Measurements from ENCODE around the gene GSTCD. TPM values are rescaled to one million over a fixed set of nuclear protein-coding genes. Genes with fewer than 3 reads are reported as not detected.

Gene GSTCD
- polyA plus RNA-seq, 1 experiment: 12.1 TPM

GRCh38 chr4:105707782-105708180 is 803 bp upstream of the GSTCD start:
- no peak for DNase-seq (ENCODE audit: low read depth, low spot score)
- ChIA-PET CTCF (interaction anchor here (1.9 kb wide), 1 partner anchor 187 kb away, joined by 5 read pairs; no protein-coding TSS in a partner anchor), POLR2A (no interaction called here)
- Histone ChIP-seq H3K27me3 (ENCODE audit: control insufficient read depth, insufficient read depth, low read length) (no peaks in the 10 kb centered on the region), H3K27ac (ENCODE audit: low read depth, low read length) (peak overlapping the region; percentile 68), H3K4me3 (ENCODE audit: low read depth, low read length) (peak overlapping the region; percentile 95), H3K9me3 (ENCODE audit: control insufficient read depth, insufficient read depth, low read length) (no peaks in the 10 kb centered on the region; the same call in 1 of the 2 replicates)
- TF ChIP-seq CTCF (IDR thresholded peaks at IDR 0.05; ENCODE audit: low read depth, low read length): no peak

GRCh38 chr4:105709081-105709450 is 482 bp downstream of the GSTCD start:
- ChIA-PET POLR2A (no interaction called here), CTCF (interaction anchor here (1.1 kb wide), 1 partner anchor 10 kb away, joined by 3 read pairs; no protein-coding TSS in a partner anchor)
- peak overlapping the region; percentile 68 for H3K27ac ChIP-seq (ENCODE audit: low read depth, low read length)
- H3K4me3 ChIP-seq (ENCODE audit: low read depth, low read length): peak overlapping the region; percentile 95
- TF ChIP-seq CTCF (IDR thresholded peaks at IDR 0.05; ENCODE audit: low read depth, low read length): no peak
- no peaks in the 10 kb centered on the region; the same call in 1 of the 2 replicates for H3K9me3 ChIP-seq (ENCODE audit: control insufficient read depth, insufficient read depth, low read length)
- H3K27me3 ChIP-seq (ENCODE audit: control insufficient read depth, insufficient read depth, low read length): no peaks in the 10 kb centered on the region
- DNase-seq (ENCODE audit: low read depth, low spot score): no peak

DNA sequence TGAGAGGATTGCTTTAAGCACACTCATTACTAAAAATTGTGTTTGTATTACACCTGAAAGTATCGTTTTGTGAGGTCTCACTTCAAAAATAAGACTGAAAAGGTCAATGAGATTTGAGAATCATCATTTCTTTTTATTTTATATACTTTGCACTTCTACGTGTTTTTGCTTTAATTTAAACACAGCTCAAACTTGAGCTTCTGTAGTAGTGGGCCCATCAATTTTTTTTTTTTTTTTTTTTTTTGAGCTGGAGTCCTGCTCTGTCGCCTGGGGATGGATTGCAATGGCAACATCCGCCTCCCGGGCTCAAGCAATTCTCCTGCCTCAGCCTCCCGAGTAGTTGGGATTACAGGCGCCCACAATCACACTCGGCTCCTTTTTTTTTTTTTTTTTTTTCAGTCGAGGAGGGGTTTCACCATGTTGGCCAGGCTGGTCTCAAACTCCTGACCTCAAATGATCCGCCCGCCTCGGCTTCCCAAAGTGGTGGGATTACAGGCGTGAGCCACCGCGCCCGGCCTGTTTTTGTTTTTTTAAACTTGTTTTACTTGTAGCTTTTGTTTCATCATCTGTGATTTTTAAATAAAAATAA is 1.5 kb downstream of the GSTCD start:
- ChIA-PET CTCF (interaction anchor here (0.6 to 1.0 kb wide), 4 partner anchors 47 to 570 kb away, joined by 3 to 4 read pairs (median 3); no protein-coding TSS in a partner anchor), POLR2A (no interaction called here)
- Histone ChIP-seq H3K27ac (ENCODE audit: low read depth, low read length) (no peak overlapping the region), H3K27me3 (ENCODE audit: control insufficient read depth, insufficient read depth, low read length) (no peaks in the 10 kb centered on the region), H3K9me3 (ENCODE audit: control insufficient read depth, insufficient read depth, low read length) (no peaks in the 10 kb centered on the region; the same call in 1 of the 2 replicates), H3K4me3 (ENCODE audit: low read depth, low read length) (no peak overlapping the region; the same call in 1 of the 2 replicates)
- no peak for DNase-seq (ENCODE audit: low read depth, low spot score)
- TF ChIP-seq CTCF (IDR thresholded peaks at IDR 0.05; ENCODE audit: low read depth, low read length): no peak

- Histone ChIP-seq H3K27ac (ENCODE audit: low read depth, low read length) (no peak overlapping the region), H3K9me3 (ENCODE audit: control insufficient read depth, insufficient read depth, low read length) (no peaks in the 10 kb centered on the region; the same call in 1 of the 2 replicates), H3K4me3 (ENCODE audit: low read depth, low read length) (no peak overlapping the region), H3K27me3 (ENCODE audit: control insufficient read depth, insufficient read depth, low read length) (no peaks in the 10 kb centered on the region)
- ChIA-PET POLR2A (no interaction called here), CTCF (interaction anchor here (0.6 to 1.0 kb wide), 3 partner anchors 47 to 570 kb away, joined by 3 to 4 read pairs (median 3); no protein-coding TSS in a partner anchor)
- no peak for DNase-seq (ENCODE audit: low read depth, low spot score)
- TF ChIP-seq CTCF (IDR thresholded peaks at IDR 0.05; ENCODE audit: low read depth, low read length): no peak
Measured at GRCh38 chr4:105710678-105711077, 2.1 kb downstream of the GSTCD start.

DNA sequence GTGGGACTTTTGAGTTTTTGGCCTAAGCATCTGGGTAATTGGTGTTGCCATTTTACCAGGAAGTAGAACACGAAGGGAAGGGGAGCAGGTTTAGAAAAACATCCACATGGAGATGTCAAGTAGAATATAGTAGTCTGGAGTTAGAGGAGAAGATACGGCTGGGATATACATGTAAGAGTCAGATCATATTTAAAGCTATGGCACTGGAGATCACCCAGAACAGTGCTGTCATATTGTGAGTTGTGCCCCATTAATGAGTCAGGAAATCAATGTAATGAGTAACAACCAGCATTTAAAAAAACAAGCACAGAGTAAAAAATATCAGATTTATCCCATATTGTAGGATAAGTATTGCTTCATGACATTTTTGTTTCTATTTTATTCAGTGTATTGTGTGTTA is 4.2 kb downstream of the GSTCD start:
- no peak for TF ChIP-seq CTCF (IDR thresholded peaks at IDR 0.05; ENCODE audit: low read depth, low read length)
- Histone ChIP-seq H3K4me3 (ENCODE audit: low read depth, low read length) (no peak overlapping the region), H3K27me3 (ENCODE audit: control insufficient read depth, insufficient read depth, low read length) (no peaks in the 10 kb centered on the region), H3K27ac (ENCODE audit: low read depth, low read length) (no peak overlapping the region), H3K9me3 (ENCODE audit: control insufficient read depth, insufficient read depth, low read length) (no peaks in the 10 kb centered on the region; the same call in 1 of the 2 replicates)
- POLR2A ChIA-PET: no interaction called here
- no peak for DNase-seq (ENCODE audit: low read depth, low spot score)
- CTCF ChIA-PET: interaction anchor here (1.4 to 2.9 kb wide), 3 partner anchors 192 to 572 kb away, joined by 3 to 10 read pairs (median 9); no protein-coding TSS in a partner anchor
